ENCODE results near the gene ZBTB20. TPM values are rescaled to one million over a fixed set of nuclear protein-coding genes. Genes with fewer than 3 reads are reported as not detected.

ZBTB20 gene
- total and polyA plus RNA-seq, 12 donors: 0.57 to 105 (median 86.8) TPM

DNA sequence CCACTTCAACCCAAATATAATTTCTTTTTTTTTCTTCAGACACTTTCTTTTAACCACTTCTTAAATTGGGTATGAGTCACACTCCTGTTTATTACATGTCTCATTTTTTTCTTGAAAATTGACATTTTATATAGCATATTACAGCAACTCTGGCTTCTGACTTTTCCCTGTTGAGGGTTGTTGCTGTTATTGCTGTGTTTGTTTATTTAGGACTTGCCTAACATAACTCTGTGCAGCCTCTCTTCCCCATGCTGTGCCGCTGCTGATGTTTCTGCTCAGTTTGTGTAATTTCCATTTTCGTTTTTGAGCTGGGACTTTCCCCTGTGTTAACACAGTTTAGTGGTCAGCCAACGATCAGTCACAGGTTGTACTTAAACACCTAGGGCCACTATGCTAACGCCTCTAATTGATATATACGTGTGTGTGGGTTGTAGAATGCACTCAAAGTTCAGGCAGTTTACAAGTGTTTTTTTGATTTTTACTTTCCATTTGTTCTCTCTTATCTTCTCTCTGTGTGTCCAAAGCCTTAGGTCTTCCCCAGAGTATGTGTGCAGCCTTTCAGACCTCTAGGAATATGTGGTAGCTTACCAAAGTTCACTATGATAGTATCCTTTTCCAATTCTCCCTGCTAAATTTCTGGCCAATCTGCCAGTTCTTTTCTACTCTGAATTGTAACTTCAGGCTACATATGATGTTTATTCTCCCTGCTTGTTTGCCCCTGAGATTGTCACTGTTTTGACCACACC lies 337.2 kb downstream of the ZBTB20 start:
- Histone ChIP-seq H3K4me1 (no peaks in the 10 kb centered on the region), H3K27me3 (no peaks in the 10 kb centered on the region), H3K4me3 (no peak overlapping the region), H3K36me3 (no peaks in the 10 kb centered on the region), H3K27ac (no peak overlapping the region), H3K9me3 (peaks cover 0 to 11% (median 0%) of the 10 kb centered on the region in 11 donors)
- TF ChIP-seq, protein P1, sequence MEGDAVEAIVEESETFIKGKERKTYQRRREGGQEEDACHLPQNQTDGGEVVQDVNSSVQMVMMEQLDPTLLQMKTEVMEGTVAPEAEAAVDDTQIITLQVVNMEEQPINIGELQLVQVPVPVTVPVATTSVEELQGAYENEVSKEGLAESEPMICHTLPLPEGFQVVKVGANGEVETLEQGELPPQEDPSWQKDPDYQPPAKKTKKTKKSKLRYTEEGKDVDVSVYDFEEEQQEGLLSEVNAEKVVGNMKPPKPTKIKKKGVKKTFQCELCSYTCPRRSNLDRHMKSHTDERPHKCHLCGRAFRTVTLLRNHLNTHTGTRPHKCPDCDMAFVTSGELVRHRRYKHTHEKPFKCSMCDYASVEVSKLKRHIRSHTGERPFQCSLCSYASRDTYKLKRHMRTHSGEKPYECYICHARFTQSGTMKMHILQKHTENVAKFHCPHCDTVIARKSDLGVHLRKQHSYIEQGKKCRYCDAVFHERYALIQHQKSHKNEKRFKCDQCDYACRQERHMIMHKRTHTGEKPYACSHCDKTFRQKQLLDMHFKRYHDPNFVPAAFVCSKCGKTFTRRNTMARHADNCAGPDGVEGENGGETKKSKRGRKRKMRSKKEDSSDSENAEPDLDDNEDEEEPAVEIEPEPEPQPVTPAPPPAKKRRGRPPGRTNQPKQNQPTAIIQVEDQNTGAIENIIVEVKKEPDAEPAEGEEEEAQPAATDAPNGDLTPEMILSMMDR (IDR thresholded peaks at IDR 0.05): no peak
- DNase-seq: no peak
- intact Hi-C loops (cut with DNase I): loop anchor here in 1 of 10 donors (10.0 kb wide), 1 partner anchor 425 kb away; no protein-coding TSS in a partner anchor
- ATAC-seq: peak in 2 of 8 donors; percentile 28 to 31
- WGBS, 2 donors: 87 to 91% methylated on average over 5 of the region's 5 CpGs

DNA sequence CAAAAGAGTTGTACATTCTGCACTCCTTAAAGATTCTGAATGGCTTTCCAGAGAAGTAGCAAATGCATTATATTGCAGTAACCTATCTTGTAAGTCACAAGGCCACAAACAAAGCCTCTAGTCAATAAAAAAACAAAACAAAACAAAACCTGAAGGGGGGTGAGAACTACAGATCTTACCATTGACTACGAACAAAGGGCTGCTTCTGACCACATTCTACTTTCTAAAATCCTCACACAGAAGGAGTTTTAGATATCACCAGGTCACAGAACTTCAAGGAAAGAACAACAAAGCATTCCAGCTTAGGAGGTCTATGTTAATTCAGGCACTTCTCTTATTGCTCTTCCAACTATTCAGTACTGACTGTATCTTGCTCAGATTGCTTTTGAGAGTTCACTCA lies 343.0 kb downstream of the ZBTB20 start:
- DNase-seq: no peak
- TF ChIP-seq, protein P1 (IDR thresholded peaks at IDR 0.05): no peak
- Histone ChIP-seq H3K27me3 (no peaks in the 10 kb centered on the region), H3K4me1 (peaks cover 0 to 15% (median 5%) of the 10 kb centered on the region in 9 donors), H3K9me3 (peaks cover 0 to 11% (median 0%) of the 10 kb centered on the region in 11 donors), H3K4me3 (no peak overlapping the region), H3K36me3 (no peaks in the 10 kb centered on the region), H3K27ac (peak overlapping the region in 2 of 10 donors; percentile 27 to 55)
- no peak for ATAC-seq
- WGBS, 2 donors: 84 to 89% methylated on average over 1 of the region's 1 CpG
- intact Hi-C loops (cut with DNase I): loop anchor here in 1 of 10 donors (10.0 kb wide), 1 partner anchor 419 kb away; no protein-coding TSS in a partner anchor

DNA sequence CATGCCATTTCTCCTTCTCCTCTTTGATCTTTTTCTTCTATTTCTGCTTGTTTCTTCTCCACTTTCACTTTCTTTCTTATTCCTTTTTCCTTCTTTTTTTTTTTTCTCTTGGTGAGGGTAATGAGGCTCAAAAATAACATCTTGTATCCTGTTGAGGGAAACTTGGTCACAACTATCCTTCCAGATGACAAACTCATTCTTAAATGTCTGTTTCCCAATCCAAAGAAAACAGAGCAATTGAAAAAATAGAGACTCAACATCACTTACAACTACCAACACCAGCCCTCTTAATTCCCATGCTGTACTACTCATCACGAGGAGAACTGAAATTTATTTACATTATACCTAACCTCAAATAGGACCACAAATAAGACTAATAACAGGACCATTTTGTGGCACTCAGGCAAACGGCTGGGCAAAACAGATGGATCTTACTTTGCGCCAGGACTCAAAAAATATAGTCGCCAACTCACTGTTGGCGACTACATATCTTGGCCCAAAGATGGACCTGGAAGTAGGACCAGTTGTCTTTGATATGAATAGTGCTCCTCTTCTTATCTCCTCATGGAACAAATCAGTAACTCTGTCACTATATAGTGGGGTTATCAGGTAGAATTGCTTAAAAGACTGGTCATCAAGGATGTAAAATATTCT lies 343.9 kb downstream of the ZBTB20 start:
- H3K27ac ChIP-seq: peak overlapping the region in 6 of 10 donors; percentile 2 to 56 (median 40)
- DNase-seq: no peak
- peaks cover 0 to 15% (median 5%) of the 10 kb centered on the region in 9 donors for H3K4me1 ChIP-seq
- 79% methylated on average over 5 of the region's 5 CpGs for WGBS, 2 donors
- peaks cover 0 to 3% (median 0%) of the 10 kb centered on the region in 9 donors for H3K36me3 ChIP-seq
- no peaks in the 10 kb centered on the region for H3K27me3 ChIP-seq
- peaks cover 0 to 6% (median 0%) of the 10 kb centered on the region in 11 donors for H3K9me3 ChIP-seq
- peak in 5 of 8 donors; percentile 35 to 66 (median 56) for ATAC-seq
- TF ChIP-seq, protein P1 (IDR thresholded peaks at IDR 0.05): no peak
- H3K4me3 ChIP-seq: peak overlapping the region in 4 of 10 donors; percentile 13 to 24 (median 18)
- intact Hi-C loops (cut with DNase I): loop anchor here in 1 of 10 donors (1.0 to 10.0 kb wide), 2 partner anchors 12 to 418 kb away; no protein-coding TSS in a partner anchor

DNA sequence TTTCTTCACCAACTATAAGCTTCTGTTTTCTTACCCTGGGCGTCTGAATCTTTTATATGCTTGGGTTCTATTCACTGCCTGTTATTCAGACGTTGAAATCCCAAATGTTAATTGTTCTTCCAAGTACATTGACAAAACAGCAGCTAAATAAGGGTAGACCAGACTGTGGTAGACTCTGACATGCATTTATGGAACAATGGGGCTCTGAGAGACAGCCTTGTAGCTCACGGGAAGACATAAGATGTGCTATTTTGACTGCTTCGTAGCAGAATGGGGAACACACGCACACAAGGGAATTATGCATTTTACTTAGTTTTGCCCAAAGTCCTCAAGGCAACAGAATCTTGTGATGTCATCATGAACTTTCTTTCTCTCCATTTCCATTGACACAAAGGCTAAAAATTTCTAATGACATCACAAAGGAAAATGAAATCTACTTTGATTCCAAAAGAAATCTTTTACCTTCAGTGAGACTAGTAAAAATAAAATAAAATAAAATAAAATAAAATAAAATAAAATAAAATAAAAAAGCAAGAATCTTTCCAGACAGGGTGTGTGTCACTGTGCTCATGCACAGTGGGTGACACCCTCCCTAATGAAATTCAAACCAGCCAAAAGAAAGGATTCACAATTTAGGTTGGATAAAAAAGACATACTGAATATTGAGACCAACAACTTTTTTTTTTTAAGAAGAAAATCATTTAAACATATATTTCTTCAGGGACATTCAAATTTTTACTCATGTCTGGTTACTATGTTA lies 346.6 kb downstream of the ZBTB20 start:
- intact Hi-C loops (cut with DNase I): loop anchor here in 1 of 10 donors (10.0 kb wide), 1 partner anchor 416 kb away; no protein-coding TSS in a partner anchor
- TF ChIP-seq, protein P1 (IDR thresholded peaks at IDR 0.05): no peak
- WGBS, 2 donors: 77 to 86% methylated on average over 5 of the region's 5 CpGs
- Histone ChIP-seq H3K9me3 (no peaks in the 10 kb centered on the region), H3K4me3 (no peak overlapping the region), H3K27ac (no peak overlapping the region), H3K27me3 (no peaks in the 10 kb centered on the region), H3K36me3 (peaks cover 0 to 3% (median 0%) of the 10 kb centered on the region in 9 donors), H3K4me1 (peaks cover 0 to 15% (median 5%) of the 10 kb centered on the region in 9 donors)
- ATAC-seq (no peak), DNase-seq (no peak)

Measured in heart right ventricle (tissue), 16 donors.